Vagina (tissue), 2 donors: ENCODE measurements around the gene CORO2B.

ENCODE experiments used
- CTCF ChIP-seq, 3 experiments: fragments of 450-650 bp in 2 of 3; fragments of 200-600 bp in 1 of 3; sonication (generic) in 1 of 3; IDR thresholded peaks; one replicate each; pipeline ENCODE4 v1.5.1; 2017 to 2019; ENCODE audit warnings: antibody characterized with exemption in 3 of 3, mild to moderate bottlenecking in 2 of 3, moderate library complexity in 2 of 3
- POLR2A ChIP-seq, 2 donors: fragments of 450-650 bp; IDR thresholded peaks; one replicate each; pipeline ENCODE4 v1.6.1; 2017; ENCODE audit warnings: antibody characterized with exemption in 2 of 2, mild to moderate bottlenecking in 2 of 2, moderate library complexity in 2 of 2
- POLR2AphosphoS5 ChIP-seq, 2 donors: sonication (generic); formaldehyde crosslinking; IDR thresholded peaks; one replicate each; pipeline ENCODE4 v1.9.0; 2017; ENCODE audit warnings: antibody characterized with exemption in 2 of 2, mild to moderate bottlenecking in 2 of 2, low read depth in 1 of 2; ENCODE audit not compliant: insufficient read depth in 1 of 2

- TF ChIP-seq CTCF (IDR thresholded peaks at IDR 0.05) (no peak), POLR2AphosphoS5 (IDR thresholded peaks at IDR 0.05; ENCODE audit: insufficient read depth in 1 of 2, low read depth in 1 of 2) (no peak), POLR2A (IDR thresholded peaks at IDR 0.05) (no peak)
Measured at GRCh38 chr15:68699124-68699880, 120.5 kb downstream of the CORO2B start.
